Measurements from ENCODE around the gene LBX2. TPM values are rescaled to one million over a fixed set of nuclear protein-coding genes. Genes with fewer than 3 reads are reported as not detected.

The LBX2 gene
- total and polyA plus RNA-seq, 10 of the 15 experiments (the other 5 are each of a cell fraction or from before 2014, with no cell fraction given), result 0.08 to 4.0 (median 0.27) TPM

GRCh38 chr2:74529357-74530238 lies 30.2 kb upstream of the LBX2 start, which contains the start of the genes AUP1 and HTRA2 (continued):
- TF ChIP-seq PBX3 (IDR thresholded peaks at IDR 0.05; ENCODE audit: insufficient replicate concordance, low read depth, low read length) (no peak), MYB (IDR thresholded peaks at IDR 0.05; ENCODE audit: borderline replicate concordance, low read depth, low read length) (no peak), EZH2 (IDR thresholded peaks at IDR 0.05; ENCODE audit: borderline replicate concordance, control insufficient read depth, low read depth, low read length) (no peak), FOXK2 (IDR thresholded peaks at IDR 0.05) (peak; percentile 38; the same call in 1 of the 2 replicates), ZBTB40 (IDR thresholded peaks at IDR 0.05; ENCODE audit: borderline replicate concordance) (peak; percentile 89), ZNF207 (IDR thresholded peaks at IDR 0.05; ENCODE audit: borderline replicate concordance) (0 out of 2 replicates have a peak, but pooled peaks have one; percentile 52), JUND (IDR thresholded peaks at IDR 0.05; ENCODE audit: low read depth, low read length) (no peak), EED (IDR thresholded peaks at IDR 0.05; ENCODE audit: low read depth) (peak; percentile 67; the same call in 1 of the 2 replicates), POU2F2 (IDR thresholded peaks at IDR 0.05; ENCODE audit: borderline replicate concordance, low read depth, low read length) (peak; percentile 17; the same call in 1 of the 3 replicates), TARDBP (IDR thresholded peaks at IDR 0.05; ENCODE audit: borderline replicate concordance) (no peak), RAD21 (IDR thresholded peaks at IDR 0.05; ENCODE audit: insufficient read depth, low read depth, low read length) (no peak), PRDM15 (CRISPR knock-in tag; IDR thresholded peaks at IDR 0.05) (no peak), ESRRA (IDR thresholded peaks at IDR 0.05; ENCODE audit: low read length) (no peak), STAT1 (conservative IDR thresholded peaks at IDR 0.05) (no peak), TCF12 (IDR thresholded peaks at IDR 0.05; ENCODE audit: low read depth, low read length) (no peak), RELB (IDR thresholded peaks at IDR 0.05; ENCODE audit: low read depth) (peak; percentile 96), ATF7 (IDR thresholded peaks at IDR 0.05; ENCODE audit: low read depth) (no peak; the same call in 1 of the 2 replicates), CHD1 (IDR thresholded peaks at IDR 0.05; ENCODE audit: low read depth, low read length) (no peak), DPF2 (IDR thresholded peaks at IDR 0.05) (no peak)
